Activated CD4-positive, alpha-beta T cell treated with anti-CD3 and anti-CD28 coated beads, Interleukin-2, Interleukin-4, amounts not matched to agents 100 ng/mL and 50 ng/mL, durations not matched to agents 16 hours and 8 hours (primary cell): ENCODE data around the gene TMEM91.
A peak's percentile ranks its signal among the peaks of the same experiment; 100 is the strongest.
"Not testable (repeated sequence)": the region's sequence is repeated elsewhere in the genome, so short reads cannot be mapped to it uniquely, and the experiment has no call there.

Experiments
- DNase-seq: peaks from one replicate; pipeline ENCODE4 v3.0.0-alpha.2; 2020; ENCODE audit warnings: low spot score

TMEM91 gene

DNA sequence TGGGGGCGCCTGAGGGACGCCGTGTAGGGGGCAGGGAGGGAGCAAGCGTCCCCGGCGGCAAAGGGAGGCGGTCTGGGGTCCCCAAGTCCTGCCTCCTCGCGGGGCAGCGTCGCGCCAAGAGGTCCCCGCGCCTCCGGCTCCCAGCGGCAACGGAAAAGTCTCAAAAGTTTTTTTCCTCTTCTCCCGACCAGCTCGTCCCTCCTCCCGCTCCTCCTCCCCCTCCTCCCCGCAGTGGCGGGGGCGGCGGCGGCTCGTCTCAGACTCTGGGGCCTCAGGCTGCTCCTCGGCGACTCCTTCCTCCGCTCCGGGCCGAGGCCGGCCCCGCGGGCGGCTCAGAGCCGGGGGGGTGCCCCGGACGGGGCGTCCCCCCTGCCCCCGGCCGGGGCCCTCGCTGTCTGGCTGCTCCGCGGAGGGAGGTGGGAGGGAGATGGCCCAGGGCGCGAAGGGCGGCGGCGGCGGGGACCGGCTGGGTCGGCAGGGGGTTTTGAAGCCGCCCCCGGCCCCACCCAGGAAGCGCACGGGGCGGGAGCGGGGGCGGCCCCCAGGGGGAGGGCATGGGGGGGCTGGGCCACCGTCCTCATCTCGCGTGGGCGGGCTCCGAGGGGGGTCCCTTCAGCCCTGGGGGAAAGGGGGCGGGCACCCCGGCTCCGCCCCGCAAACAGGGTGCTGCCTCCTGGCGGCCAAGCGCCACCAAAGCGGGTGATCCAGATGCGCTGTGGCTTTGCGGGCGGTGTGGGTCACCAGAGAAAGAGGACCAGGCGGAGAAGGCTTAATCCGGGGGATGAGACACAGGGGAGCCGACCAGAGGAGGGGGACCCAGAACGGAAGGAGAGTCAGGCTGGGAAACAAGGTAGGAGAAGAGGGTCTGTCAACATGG, 22.6 kb upstream of the TMEM91 start, which contains the start of gene TGFB1:
Gene TGFB1 (minus strand): TSS at position 457 of the 877 bp plus-strand sequence. CDS start 878 bp downstream, outside the sequence.
- peak; percentile 93 for DNase-seq

GRCh38 chr19:41354343-41354953, 21.9 kb upstream of the TMEM91 start:
- DNase-seq, result no peak

- no peak for DNase-seq
Observed at GRCh38 chr19:41355035-41355434, 21.3 kb upstream of the TMEM91 start.

- no peak for DNase-seq
Observed at GRCh38 chr19:41355802-41356201, 20.5 kb upstream of the TMEM91 start.

- peak; percentile 25 for DNase-seq
Observed at GRCh38 chr19:41356984-41357739, 19.2 kb upstream of the TMEM91 start.

GRCh38 chr19:41357746-41358145, 18.6 kb upstream of the TMEM91 start:
- no peak for DNase-seq

- DNase-seq, result no peak
Observed at GRCh38 chr19:41359741-41360140, 16.6 kb upstream of the TMEM91 start.

GRCh38 chr19:41362143-41362847, 14.0 kb upstream of the TMEM91 start:
- DNase-seq, result no peak

DNA sequence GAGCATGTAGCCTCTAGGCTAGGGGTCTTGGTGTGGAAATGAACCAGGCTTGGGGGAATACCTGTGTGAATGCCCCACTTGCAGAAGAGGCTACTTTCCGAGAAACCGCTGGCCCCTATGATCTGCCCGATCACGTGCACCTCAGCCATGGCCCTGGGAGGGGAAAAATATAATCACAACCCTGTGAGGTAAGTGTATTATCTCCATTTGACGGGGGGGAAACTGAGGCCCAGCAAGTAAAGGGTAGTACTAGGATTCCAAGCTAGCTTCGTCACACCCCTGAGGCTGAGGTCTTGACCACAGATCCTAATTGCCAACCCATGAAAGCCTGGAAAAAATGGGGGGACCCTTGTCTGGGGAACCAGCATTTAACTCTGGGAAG, 13.0 kb upstream of the TMEM91 start:
- no peak for DNase-seq

GRCh38 chr19:41363753-41364523, 12.4 kb upstream of the TMEM91 start, which contains the start of gene B9D2:
B9D2 (minus strand) TSS chr19:41364149; CDS start chr19:41363519, 630 bp downstream.
- DNase-seq, result peak; percentile 98

GRCh38 chr19:41364524-41365391, 11.6 kb upstream of the TMEM91 start:
- no peak for DNase-seq

GRCh38 chr19:41366089-41366488, 10.2 kb upstream of the TMEM91 start:
- no peak for DNase-seq

DNA sequence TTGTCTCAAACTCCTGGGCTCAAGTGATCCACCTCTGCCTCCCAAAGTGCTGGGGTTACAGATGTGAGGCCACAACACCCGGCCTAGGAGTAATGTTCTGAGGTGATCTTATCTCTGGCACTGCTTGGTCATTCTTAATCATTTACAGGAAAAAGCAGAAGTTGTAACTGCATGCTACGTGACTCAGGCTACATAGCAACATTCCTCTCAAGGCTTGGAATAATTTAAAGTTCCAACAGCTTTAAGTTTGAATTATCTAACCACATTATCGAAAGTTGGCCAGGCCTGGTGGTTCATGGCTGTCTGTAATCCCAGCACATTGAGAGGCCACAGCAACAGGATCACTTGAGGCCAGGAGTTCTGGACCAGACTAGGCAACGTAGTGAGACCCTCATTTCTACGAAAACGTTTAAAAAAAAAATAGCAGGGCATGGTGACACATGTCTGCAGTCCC, 8.5 kb upstream of the TMEM91 start:
- DNase-seq, result no peak

DNA sequence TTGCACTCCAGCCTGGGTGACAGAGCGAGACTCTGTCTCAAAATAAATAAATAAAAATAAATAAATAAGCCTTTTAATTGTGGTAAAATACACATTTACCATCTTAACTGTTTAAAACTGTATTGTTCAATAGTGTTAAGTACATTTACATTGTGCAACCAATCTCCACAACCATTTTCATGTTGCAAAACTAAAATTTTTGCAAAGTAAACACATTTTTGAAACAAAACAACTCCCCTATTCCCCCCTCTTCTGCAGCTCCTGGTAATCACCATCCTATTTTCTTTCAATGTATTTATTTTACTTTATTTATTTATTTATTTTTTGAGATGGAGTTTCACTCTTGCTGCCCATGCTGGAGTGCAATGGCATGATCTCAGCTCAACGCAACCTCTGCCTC, 6.6 kb upstream of the TMEM91 start:
- DNase-seq, result no peak

DNA sequence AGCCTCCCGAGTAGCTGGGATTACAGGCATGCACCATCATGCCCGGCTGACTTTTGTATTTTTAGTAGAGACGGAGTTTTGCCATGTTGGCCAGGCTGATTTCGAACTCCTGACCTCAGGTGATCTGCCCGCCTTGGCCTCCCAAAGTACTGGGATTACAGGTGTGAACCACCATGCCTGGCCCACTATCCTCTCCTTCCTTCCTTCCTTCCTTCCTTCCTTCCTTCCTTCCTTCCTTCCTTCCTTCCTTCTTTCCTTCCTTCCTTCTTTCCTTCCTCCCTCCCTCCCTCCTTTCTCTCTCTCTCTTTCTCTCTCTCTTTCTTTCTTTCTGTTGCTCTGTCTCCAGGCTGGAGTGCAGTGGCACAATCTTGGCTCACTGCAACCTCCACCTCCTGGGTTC, 5.2 kb upstream of the TMEM91 start:
- DNase-seq, result not testable (repeated sequence)

DNA sequence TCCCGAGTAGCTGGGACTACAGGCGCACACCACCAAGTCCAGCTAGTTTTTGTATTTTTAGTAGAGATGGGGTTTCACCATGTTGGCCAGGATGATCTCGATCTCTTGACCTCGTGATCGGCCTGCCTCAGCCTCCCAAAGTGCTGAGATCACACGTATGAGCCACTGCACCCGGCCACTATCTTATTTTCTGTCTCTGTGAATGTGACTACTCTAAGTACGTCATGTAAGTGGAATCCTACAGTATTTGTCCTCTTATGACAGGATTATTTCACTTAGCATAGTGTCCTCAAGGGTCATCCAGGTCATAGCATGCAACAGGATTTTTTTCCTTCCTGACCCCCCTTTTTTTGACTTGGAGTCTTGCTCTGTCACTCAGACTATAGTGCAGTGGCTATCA, 4.8 kb upstream of the TMEM91 start:
- DNase-seq, result no peak

GRCh38 chr19:41372501-41372900, 3.8 kb upstream of the TMEM91 start:
- DNase-seq, result no peak

- DNase-seq, result no peak
Observed at GRCh38 chr19:41373993-41374392, 2.3 kb upstream of the TMEM91 start.

- DNase-seq, result no peak
Observed at GRCh38 chr19:41376998-41377365, 649 bp downstream of the TMEM91 start.
